Kidney tubule cell (primary cell): Measurements from ENCODE around the gene HERC2.
"Not testable (repeated sequence)": the region's sequence is repeated elsewhere in the genome, so short reads cannot be mapped to it uniquely, and the experiment has no call there.

Experiments used
- DNase-seq: peaks from one replicate; pipeline ENCODE4 v3.0.0-alpha.2; 2018; ENCODE audit warnings: low spot score

Gene HERC2

DNA sequence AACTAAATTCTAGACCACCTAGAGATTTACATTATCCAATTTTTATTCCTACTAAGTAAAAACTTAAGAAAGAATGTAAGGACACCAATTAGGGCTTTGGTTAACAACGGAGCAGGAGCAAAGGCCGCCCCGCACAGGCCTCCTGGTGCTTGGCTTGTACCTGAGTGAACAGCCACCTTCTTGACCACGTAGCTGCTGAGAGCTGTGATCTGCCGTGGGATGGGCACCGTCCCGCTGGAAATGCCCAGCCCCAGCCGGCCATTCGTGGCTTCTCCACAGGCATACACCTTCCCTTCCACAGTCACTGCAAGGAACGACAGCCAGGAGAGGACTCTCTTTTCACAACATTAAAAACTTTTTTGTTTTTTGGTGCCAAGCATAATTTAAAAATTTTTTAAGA, 143.3 kb downstream of the HERC2 start:
- DNase-seq: no peak

DNA sequence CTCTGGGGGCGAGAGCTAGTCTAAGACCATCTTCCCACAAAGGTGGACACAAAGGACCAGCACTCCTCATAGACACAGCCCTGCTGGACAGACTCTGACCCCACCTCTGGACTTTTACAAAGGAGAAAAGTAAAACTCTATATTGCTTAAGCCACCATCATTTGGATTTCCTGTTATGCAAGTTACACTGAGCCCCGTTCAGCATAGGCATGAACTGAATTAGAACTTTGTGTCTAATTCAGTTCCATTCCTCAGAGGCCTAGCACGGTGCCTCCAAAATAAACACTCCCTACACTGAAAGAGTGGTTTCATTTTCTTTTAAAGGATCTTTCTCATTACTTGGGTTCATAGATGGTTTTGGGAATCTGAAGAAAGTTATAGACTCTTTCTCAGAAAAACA, 143.7 kb downstream of the HERC2 start:
- DNase-seq: no peak

DNA sequence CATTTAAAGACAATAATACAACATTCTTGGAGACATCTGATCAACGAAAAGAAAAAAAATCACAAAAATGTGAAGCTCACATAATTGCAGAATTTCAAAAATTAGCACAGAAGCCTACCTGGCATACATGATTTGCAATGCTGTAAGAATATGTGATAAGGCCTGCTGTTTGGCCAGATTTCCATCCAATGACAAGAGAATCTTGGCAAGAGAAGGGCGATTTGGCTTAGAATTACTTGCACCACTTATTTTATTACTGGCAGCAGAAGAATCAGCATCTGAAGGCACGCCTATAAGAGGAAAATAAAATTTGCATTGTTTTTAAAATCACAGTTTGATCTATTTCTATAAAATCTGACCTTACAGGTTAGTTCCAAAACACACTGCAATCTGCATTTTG, 152.6 kb downstream of the HERC2 start:
- DNase-seq: no peak

DNA sequence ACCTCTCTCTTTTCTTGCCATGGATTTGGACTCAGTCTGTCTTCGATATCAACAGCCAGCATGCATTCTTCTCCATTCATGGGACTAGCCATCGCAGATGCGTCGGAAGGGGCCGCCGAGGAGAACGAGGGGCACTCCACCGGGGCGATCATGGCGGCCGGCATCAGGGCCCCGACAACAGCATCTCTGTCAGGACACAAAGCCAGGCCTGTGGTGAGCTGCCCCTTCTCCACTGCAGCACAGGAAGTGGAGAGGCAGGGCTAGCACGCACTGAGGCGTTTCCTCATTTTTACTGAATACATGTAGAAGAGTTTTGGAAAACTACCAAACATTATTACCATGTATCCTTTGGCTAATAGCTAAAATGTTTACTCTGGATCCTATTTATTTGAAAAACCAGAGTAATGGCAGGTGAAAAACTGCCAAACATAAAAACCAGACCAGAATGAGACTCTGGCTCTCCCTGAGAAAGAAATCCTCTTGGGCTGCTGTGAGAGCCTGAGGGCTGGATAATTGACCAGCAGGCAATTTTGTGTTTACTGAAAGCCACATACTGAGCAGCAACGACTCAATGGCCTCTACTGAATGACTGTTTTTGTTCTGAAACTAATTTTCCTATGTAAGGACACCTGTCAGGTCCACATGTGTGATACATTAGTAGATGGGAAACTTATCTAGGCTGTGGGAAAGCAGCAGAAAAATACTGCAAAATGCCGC, 153.4 kb downstream of the HERC2 start:
- DNase-seq: not testable (repeated sequence)

DNA sequence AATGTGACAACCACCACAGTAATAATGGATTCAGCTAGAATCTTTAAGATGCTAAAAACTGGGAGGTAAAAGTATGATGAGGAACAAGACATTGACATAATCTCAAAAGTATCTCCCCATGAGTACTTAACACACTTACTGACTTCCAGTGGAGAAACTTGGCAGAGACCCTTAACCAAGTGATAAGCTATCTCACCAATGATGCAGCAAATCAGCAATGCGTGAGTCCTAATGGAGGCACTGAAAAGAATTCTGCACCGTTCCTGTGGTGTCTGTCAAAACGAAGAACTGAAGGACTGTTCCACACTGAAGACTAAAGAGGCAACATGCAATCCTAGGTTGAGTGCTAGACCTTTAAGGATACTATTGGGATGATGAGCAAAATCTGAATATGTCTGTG, 154.9 kb downstream of the HERC2 start:
- no peak for DNase-seq

DNA sequence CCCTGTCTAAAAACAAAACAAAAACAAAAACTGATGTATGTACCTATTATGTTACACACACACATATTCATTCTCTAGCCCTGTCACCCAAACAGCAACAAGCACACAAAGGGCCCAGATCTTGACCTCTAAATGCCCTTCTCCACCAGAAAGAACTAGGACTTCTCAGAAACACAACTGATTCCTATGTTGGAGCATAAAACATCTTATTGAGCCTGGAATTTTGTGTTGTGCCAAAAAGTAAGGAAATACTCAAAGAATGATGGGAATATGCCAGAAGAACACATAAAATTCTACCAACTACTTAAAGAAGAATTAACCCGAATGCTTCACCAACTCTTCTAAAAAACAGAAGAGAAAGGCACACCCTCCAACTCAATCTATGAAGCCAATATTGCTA, 156.2 kb downstream of the HERC2 start:
- no peak for DNase-seq

DNA sequence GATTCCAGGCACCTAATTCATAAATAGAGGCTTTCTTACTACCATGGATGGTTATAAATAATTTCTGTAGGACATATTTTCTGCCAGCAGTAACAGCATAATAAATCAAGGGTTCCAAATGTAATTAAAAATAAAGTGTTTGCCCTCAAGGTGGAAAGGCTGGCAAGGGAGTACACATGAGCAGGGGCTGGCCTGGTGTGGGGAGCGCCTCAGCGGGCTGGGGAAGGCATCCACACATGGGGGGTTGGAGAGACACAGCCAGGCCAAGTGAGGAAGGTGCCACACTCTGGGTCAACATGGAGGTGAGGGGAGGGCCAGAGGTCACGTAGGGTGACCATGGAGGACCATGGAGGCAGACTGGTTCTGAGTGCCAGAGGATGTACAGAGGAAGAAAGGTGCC, 157.1 kb downstream of the HERC2 start:
- DNase-seq: no peak

DNA sequence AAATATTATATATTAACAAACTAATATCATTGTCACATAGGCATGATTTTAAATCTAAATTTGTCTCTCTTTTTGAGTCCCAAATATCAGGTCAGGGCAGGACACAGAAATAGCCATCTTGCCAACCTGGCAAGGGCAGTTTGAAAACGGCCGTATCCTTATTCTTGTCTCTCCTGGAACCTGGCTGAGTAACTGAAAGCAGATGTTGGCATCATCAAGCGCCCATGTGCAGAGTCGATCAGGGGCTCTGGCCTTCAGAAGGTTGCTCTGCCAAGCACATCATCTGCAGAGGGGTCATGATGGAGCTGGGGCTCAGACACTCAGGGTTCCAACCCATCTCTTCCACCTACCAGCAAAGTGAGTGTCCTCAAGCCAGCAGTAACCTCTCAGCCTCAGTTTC, 167.7 kb downstream of the HERC2 start:
- no peak for DNase-seq

DNA sequence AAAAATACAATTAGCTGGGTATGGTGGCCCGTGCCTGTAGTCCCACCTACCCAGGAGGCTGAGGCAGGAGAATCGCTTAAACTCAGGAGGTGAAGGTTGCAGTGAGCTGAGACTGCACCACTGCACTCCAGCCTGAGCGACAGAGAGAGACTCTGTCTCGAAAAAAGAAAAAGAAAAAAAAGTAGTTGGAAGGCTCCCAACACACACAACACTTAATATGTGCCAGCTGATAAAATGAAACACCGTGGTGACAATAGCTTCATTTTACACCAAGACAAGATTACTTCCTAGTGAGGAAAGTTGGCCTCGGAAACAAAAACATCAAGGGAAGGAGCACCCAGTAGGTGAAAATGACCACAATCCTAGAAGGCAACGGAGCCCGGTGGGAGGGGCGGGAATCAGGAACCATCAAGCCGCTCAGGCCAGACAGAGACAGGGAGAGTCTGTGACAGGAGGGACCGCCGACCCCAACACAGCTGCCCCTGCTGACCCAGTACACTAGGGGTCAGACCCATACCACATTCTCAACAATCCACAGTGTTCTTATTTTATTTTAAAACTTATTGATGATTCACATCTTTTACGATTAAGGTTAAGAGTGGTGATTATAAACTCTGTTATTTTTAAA, 168.4 kb downstream of the HERC2 start:
- no peak for DNase-seq

DNA sequence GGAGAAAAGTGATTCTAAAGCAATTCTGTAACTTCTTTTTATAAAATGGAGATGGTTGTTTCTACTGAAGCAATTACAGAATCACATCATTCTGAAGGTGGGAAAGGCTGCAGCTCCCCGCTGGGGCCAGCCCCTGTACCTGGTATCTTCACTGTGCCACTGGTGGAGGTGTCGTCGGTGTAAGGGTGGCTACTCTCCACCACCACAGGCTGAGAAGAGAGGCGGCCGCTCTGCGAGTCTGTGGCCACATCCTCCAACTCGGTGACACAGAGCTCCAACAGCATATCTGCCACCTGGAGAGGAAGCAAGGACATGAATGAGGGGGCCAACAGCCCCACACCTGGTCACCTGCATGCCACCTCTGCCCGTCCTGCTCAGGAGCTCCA, 169.4 kb downstream of the HERC2 start:
- not testable (repeated sequence) for DNase-seq

DNA sequence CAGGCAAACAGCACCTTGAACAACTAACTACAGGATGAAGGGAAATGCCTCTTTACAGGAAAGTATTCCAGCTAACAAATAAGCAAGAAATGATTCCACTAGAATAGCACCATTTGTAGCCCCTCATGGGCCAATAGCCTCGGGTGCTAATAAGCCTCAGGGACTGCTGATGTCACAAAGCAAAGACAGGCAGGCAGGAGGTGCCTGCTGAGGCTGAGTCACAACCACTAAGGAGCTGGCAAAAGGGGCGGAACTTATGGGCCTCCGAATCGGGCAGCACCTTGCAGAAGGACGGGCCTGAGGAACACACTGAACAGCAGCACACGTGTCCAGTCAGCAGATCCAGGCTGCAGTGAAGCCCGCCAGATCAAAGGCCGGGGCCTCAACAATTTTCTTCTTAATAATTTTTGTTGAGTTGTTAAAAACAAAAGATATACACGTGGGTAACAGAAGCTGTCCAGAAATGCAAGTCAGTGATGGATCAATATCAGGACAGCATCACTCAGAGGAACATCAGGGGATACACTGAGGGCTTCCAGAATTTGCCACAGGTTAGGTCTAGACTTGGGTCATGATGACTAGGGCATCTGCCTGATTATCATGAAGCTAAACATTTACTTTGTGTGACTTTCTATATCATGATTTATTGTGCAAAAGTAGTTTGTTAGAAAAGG, 170.0 kb downstream of the HERC2 start:
- peak; percentile 51 for DNase-seq

DNA sequence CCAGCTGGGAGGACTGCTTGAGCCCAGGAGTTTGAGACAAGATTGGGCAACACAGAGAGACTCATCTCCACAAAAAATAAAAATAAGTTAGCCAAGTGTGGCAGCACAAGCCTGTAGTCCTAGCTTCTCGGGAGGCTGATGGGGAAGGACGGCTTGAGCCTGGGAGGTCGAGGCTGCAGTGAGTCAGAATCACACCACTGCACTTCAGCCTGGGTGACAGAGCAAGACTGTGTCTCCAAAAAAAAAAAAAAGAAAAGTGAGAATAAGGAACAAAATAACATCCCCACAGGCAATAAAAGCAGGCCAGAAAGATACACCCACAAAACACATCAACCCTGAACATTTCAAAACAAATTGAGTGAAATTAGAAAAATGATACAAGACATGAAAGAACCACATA, 174.2 kb downstream of the HERC2 start:
- peak; percentile 46 for DNase-seq

DNA sequence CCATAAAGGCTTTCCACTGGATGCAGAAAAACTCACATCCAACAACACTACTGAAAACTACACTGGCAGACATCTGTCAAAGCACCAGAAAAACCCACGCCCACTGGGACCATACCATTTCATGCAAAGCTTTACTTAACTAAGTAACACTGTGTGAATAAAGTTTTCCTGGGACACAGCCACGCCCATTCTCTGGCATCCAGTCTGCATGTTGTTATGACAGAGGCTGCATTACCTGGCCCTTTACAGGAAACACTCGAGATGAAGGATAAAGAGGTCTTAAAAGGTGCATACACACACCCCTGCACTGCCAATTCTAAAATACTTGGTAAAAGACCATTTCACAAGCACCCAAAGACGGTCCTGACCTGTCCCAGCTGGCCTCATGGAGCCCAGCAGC, 176.6 kb downstream of the HERC2 start:
- not testable (repeated sequence) for DNase-seq

DNA sequence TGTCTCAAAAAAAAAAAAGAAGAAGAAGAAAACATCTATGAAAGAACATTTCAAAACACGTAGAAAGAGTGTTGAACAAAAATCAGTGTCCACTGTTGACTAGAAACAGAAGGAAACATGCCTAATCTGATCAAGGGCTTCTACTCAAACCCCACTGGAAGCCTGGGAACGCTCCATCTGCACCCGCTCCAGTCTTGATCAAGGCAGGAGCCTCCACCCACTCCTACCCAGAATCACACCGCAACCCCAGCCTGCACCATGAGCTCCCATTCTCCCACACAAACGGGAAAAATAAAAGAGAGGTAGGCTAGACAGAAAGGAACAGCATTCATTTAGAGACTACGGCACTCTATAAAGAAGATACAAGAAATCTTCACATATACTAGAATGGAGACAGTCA, 181.9 kb downstream of the HERC2 start:
- no peak for DNase-seq

DNA sequence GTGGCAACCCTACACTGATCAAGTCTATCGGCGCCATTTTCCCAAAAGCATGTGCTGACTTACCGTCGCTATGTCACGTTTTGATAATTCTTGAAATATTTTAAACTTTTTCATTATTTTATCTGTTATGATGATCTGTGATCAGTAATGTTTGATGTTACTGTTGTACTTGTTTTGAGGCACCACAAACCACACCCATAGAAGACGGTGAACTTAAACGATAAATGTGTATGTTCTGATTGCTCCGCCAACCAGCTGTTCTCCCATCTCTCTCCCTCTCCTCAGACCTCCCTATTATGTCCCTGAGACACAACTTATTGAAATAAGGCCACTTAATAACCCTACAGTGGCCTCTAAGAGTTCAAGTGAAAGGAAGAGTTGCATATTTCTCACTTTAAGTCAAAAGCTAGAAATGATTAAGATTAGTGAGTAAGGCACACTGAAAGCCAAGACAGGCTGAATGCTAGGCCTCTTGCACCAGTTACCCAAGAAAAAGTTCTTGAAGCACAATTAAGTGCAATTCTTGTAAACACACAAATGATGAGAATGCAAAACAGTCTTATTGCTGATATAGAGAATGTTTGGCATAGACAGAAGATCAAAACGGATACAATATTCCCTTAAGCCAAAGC, 184.5 kb downstream of the HERC2 start:
- DNase-seq: not testable (repeated sequence)

DNA sequence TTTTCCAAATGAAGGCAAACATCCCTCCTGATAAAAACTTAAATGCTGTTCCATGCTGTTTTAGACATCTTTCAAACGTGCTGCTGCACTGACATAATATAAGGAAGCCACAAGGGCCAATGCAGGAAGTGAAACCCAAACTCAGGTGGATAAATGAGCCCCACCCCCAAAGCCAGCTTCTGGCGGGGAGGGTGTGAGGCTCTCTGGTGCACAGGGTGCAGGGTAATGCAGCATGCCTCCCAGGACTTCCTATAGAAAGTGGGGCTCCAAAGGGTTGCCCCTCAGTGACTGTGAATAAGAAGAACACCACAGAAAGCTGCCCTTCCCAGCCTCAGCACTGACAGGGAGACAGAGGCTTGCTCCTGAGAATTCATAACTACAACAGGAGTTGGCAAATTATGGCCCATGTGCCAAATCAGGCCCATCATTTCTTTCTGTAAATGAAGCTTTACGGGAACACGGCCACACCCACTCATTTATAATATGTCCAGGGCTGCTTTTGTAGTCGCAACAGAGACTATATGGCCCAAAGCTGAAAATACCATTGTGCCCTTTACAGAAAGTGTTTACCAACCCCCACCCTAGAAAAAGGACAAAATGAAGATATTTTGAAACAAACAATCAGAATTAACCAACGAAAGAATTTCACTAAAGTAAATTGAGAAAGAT, 185.6 kb downstream of the HERC2 start:
- DNase-seq: not testable (repeated sequence)

DNA sequence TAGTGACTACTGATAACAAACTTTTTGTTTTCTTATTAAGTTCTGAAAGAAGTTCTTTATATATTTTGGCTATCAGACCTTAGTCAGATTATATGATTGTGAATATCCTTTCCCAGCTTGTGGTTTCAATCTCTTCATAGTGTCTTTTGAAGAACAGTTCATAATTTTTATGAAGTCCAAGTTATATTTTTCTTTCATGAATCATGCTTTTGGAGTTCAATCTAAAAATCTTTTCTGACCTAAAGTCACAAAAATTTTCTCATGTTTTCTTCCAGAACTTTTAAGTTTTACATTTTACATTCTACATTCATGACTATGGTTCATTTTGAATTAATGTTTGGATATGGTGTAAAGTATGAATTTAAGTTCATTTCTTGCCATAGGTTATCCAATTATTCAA, 188.7 kb downstream of the HERC2 start:
- no peak for DNase-seq

DNA sequence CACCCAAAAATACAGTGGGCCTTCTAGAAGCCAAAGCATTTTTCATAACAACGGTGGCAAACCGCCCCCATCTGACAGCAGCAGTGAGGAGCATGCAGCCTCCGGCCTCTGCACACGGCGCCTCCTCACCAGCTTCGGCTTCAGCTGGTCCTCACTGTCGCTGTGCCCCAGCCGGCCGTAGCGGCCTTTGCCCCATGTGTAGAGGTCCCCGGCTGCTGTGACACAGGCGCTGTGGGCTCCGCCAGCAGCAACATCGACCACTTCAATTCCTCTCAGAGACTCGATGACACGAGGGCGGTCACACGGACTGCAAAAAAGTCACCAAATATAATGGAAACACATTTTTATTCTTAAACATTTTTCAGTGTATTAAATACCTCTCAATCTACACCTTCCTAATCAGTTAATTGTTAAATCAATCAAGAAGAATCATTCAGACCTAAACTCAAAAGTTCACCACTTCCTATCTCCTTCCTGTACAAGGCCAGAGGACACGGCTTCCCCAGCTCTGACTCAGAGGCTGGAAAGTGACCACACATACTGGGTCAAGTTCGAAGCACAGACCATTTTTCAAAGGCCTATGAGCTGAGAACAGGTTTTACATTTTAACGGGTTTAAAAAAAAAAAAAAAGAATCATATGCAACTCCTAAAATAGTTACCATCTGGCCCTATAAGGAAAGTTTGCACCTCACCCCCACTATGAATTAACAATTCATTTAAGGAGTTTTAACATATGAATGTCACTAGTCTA, 189.3 kb downstream of the HERC2 start:
- peak; percentile 20 for DNase-seq

DNA sequence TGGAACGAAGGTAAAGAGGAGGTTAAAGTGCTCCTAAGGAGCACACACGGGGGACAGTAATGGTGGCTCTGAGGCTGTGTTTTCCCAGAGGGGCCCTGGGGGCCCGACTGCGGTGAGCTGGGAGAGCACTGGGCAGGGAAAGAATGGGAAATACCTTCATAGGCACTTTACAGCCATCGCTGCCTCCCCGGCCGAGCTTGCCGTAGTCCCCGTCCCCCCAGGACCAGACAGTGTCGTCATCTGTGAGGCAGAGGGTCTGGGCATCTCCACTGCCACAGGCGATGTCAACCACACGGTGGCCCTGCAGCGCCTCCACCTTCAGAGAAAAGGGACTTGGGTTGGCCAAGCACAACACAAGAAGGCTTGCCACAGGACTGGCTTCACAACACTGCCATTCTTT, 190.0 kb downstream of the HERC2 start:
- DNase-seq: no peak

DNA sequence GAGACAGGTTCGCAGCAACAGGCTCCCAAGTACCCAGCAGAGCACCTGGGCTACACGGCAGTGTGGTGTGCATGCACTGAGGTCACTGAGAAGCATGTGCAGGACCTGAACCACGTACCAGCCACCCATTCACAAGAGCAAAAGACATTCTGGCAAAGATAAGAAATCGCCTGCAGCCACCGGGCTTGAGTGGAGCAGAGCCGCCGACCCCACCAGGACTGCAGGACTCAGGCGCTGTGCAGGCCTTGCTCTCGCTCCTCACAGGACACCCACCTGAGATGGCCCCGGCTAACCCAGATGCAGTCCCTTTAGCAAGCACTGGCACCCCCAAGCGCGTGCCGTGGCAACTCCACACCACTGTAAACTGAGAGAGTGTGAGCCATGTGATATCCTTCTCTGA, 190.6 kb downstream of the HERC2 start:
- DNase-seq: no peak

DNA sequence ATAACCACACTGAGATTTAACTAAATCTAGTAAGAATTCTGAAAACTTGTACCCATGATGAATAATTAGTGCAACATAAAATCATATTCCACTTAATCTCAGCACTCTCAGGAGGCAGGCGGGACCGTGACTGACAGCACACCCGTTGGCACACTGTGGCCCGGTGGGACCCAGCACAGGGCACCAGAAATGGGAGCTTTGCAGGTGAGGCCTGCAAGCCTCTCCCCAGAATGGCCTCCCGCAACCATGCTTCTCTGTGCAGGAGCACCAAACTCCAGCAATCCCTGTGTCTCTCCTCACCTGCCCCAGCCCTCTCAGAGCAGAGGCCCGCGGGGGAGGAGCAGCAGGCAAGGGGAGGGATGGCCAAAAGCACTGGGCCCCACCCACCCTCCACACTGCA, 191.3 kb downstream of the HERC2 start:
- DNase-seq: no peak
